Left ventricle myocardium inferior (tissue), 1 donor: ENCODE measurements around the gene BLTP2. TPM values are rescaled to one million over a fixed set of nuclear protein-coding genes. Genes with fewer than 3 reads are reported as not detected.

Experiments used
- DNase-seq: peaks from one replicate; pipeline ENCODE4 v3.0.0-alpha.2; 2020
- H3K27ac ChIP-seq: fragments of 200-600 bp; replicated peaks from 2 replicates; pipeline ENCODE4 v1.8.0; 2021
- H3K27me3 ChIP-seq: fragments of 200-600 bp; 2 replicates; pipeline ENCODE4 v1.8.0; 2021; ENCODE audit warnings: low read depth
- H3K36me3 ChIP-seq: fragments of 200-600 bp; 2 replicates; pipeline ENCODE4 v1.8.0; 2021
- H3K4me1 ChIP-seq: fragments of 200-600 bp; 2 replicates; pipeline ENCODE4 v1.8.0; 2021
- H3K4me3 ChIP-seq: fragments of 200-600 bp; 2 replicates; pipeline ENCODE4 v1.8.0; 2021; ENCODE audit warnings: mild to moderate bottlenecking, moderate library complexity
- H3K9me3 ChIP-seq: fragments of 200-600 bp; replicated peaks from 2 replicates; pipeline ENCODE4 v1.8.0; 2021
- intact Hi-C: fragments of 100-400 bp; cut with micrococcal nuclease; formaldehyde crosslinking; loops from one replicate; pipeline ENCODE4 v1.11.0; 2022
- total RNA-seq: library from RNA; stranded (reverse); fragmentation: NEBNext Ultra II Directional; extraction: Animal tissue kit (Norgen Biotek cat#: 25700); gene quantifications from one replicate; pipeline ENCODE4 v1.2.1, GENCODE V29; 2021
- TF ChIP-seq, protein P1 (sequence below): fragments of 200-600 bp; IDR thresholded peaks from 2 replicates; pipeline ENCODE4 v1.8.0; 2021; ENCODE audit warnings: antibody characterized with exemption, mild to moderate bottlenecking, borderline replicate concordance
- donor health status: DM: no; HTN: yes; CAD: no; lungs with severe emphysema.

Gene BLTP2
- total RNA-seq, 1 donor from 2014 or later: 71.3 TPM

DNA sequence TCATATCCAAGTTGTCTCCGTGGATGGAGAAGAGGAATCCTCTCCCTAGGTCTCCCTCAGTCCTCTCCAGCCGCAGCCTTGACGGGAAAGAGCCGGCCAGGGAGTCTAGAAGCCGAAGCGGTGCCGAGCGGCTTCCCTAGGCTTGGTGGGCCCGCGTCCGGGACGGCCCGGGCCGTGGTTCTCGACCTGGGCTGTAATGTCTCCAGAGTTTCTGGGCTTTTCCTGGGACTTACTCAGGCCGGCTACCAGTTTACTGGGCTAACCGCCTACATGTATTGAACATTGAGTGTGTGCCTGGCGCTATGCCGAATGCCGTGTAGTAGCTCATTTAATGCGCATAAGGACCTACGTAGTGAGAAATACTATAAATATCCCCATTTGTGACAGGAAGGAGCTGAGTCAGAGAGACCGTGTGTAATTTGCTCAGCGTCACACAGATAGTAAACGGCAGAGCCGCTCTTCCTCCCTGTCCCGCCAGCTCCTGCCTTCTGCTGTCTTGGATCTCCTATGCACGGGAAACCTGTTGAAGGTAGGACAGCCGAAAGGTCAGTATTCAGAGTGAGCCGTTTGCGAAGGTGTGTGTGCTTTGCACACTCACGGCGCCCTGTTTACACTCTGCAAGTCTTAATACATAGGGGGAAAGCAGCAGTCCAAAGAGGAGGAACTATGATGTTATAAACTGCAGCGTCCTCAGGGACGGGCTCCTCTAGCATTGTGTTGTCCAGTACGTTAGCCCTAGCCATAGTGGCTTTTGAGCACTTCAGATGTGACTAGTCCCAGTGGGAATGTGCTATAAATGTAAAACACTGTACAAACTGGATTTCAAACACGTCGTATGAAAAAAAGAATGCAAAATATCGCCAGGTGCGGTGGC, 45.4 kb downstream of the BLTP2 start:
- Histone ChIP-seq H3K4me1 (peaks cover 19% of the 10 kb centered on the region), H3K9me3 (no peaks in the 10 kb centered on the region), H3K27ac (peak overlapping the region; percentile 88), H3K27me3 (no peaks in the 10 kb centered on the region), H3K36me3 (no peaks in the 10 kb centered on the region), H3K4me3 (peak overlapping the region; percentile 77)
- DNase-seq: peak; percentile 52
- TF ChIP-seq, protein P1, sequence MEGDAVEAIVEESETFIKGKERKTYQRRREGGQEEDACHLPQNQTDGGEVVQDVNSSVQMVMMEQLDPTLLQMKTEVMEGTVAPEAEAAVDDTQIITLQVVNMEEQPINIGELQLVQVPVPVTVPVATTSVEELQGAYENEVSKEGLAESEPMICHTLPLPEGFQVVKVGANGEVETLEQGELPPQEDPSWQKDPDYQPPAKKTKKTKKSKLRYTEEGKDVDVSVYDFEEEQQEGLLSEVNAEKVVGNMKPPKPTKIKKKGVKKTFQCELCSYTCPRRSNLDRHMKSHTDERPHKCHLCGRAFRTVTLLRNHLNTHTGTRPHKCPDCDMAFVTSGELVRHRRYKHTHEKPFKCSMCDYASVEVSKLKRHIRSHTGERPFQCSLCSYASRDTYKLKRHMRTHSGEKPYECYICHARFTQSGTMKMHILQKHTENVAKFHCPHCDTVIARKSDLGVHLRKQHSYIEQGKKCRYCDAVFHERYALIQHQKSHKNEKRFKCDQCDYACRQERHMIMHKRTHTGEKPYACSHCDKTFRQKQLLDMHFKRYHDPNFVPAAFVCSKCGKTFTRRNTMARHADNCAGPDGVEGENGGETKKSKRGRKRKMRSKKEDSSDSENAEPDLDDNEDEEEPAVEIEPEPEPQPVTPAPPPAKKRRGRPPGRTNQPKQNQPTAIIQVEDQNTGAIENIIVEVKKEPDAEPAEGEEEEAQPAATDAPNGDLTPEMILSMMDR: no peak
- intact Hi-C loops: no loop called here

DNA sequence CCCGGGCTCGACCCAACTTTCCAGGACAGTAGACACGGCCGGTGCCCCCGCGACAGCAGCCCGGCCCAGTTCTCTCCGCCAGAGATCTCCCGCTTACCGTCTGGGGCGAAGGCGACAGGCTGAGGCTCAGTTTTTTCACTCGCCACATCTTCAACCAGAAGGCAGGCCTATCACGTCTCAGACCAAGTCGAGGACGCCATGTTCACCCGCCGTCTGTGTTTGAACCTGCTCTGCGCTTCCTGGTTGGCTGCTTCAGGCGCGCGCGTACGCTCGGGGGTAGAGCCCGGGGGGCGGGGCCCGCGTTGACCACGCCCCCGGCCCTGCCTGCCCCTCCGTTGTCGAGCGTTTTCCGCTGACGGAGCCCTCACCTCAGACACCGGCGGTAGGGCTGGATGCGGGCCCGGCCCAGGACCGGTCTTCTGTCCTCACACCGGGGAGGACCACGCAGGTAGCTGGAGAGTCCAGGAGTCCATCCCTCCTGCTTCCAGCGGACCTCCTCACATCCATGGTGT, 46.1 kb downstream of the BLTP2 start, which contains the start of gene SPAG5:
SPAG5 (minus strand) TSS at position 227 of the 512 bp plus-strand sequence; CDS start at position 148, 79 bp downstream.
- Histone ChIP-seq H3K36me3 (no peaks in the 10 kb centered on the region), H3K4me3 (peak within 1 kb of the TSS; percentile 77), H3K4me1 (peaks cover 19% of the 10 kb centered on the region), H3K27ac (peak within 1 kb of the TSS; percentile 88), H3K27me3 (no peaks in the 10 kb centered on the region), H3K9me3 (no peaks in the 10 kb centered on the region)
- TF ChIP-seq, protein P1: no peak
- DNase-seq: peak; percentile 93
- intact Hi-C loops: no loop called here

DNA sequence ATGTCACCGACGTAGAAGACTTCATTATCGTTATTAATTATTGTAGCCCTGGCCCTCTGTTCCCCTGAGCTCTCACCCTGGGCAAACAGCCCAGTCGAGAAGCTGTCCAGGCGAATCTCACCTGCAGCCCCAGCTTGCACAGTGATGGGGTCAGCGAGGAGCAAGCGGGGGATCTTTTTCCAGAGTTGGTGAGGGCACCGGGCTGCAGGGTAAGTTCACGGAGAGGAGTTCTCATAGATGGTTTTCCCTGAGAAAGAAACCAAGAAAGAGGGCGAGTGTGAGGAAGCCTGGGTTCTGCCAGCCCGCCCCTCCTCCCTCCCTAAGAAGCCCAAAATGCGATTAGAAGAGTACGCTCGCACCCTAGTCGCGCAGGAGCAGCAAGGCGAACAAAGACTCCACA, 46.6 kb downstream of the BLTP2 start:
- H3K27me3 ChIP-seq: no peaks in the 10 kb centered on the region
- peak overlapping the region; percentile 77 for H3K4me3 ChIP-seq
- TF ChIP-seq, protein P1: no peak
- H3K4me1 ChIP-seq: peaks cover 19% of the 10 kb centered on the region
- intact Hi-C loops: no loop called here
- DNase-seq: no peak
- no peaks in the 10 kb centered on the region for H3K36me3 ChIP-seq
- no peaks in the 10 kb centered on the region for H3K9me3 ChIP-seq
- H3K27ac ChIP-seq: peak overlapping the region; percentile 88

DNA sequence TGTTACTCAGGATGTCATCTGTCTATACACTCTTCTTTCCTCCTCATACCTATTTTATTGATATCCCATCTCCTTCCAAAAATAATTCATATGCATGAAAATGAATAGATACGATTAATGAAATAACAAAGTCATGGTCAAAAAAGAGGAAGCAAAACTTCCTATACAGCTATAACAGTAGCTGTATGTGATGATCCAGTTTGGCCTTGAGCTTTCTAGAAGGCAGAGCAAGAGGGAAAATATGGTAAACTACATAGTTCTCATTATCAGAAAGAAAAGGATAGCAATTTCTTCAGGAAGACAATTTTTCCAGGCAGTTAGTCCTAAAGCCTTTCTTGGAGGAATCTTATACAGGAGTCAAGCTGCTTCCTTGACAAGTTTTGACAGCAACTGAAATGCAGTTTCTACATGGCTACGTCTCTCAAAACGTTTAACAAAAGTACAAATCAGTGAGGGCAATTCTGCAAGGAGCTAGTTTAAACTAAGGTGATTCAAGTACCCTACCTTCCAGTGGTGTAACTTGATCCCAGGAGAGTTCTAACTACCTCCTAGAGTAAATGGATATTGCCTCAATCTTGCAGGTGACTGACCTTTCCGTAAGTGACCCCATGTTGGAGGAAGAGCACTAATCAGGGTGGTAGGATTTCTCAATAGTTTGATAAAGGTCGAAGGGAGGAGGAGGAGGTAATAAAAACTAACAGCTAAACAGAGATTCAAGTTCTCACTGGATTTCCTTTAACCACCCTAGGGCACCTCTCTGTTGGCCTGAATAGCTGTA, 47.2 kb downstream of the BLTP2 start:
- peak overlapping the region; percentile 77 for H3K4me3 ChIP-seq
- no peaks in the 10 kb centered on the region for H3K9me3 ChIP-seq
- H3K4me1 ChIP-seq: peaks cover 19% of the 10 kb centered on the region
- TF ChIP-seq, protein P1: no peak
- no peaks in the 10 kb centered on the region for H3K36me3 ChIP-seq
- DNase-seq: no peak
- H3K27ac ChIP-seq: no peak overlapping the region
- no peaks in the 10 kb centered on the region for H3K27me3 ChIP-seq
- intact Hi-C loops: no loop called here

Other genes with a start within 250 kb of the BLTP2 start
- gene SLC46A1, start 238.9 kb downstream of the BLTP2 start, total RNA-seq: 6.0 TPM
- gene SLC13A2, start 171.5 kb downstream of the BLTP2 start, total RNA-seq: not detected
- not detected for gene FOXN1, start 138.8 kb downstream of the BLTP2 start, total RNA-seq
- gene UNC119, start 92.5 kb downstream of the BLTP2 start, total RNA-seq: 22.5 TPM
- gene PIGS, start 73.6 kb downstream of the BLTP2 start, total RNA-seq: 38.2 TPM
- 329 TPM for gene ALDOC, start 68.3 kb downstream of the BLTP2 start, total RNA-seq
- gene SPAG5, start 46.1 kb downstream of the BLTP2 start, total RNA-seq: 1.0 TPM
- 6.7 TPM for gene RSKR, start 31.0 kb downstream of the BLTP2 start, total RNA-seq
- gene SDF2, start 16.7 kb upstream of the BLTP2 start, total RNA-seq: 34.0 TPM
- gene SUPT6H, start 17.0 kb upstream of the BLTP2 start, total RNA-seq: 44.8 TPM
- gene PROCA1, start 66.7 kb upstream of the BLTP2 start, total RNA-seq: 1.3 TPM
- gene RAB34, start 72.7 kb upstream of the BLTP2 start, total RNA-seq: 13.1 TPM
- 840 TPM for gene RPL23A, start 74.8 kb upstream of the BLTP2 start, total RNA-seq
- 3.1 TPM for gene TLCD1, start 81.1 kb upstream of the BLTP2 start, total RNA-seq
- 1.4 TPM for gene NEK8, start 83.6 kb upstream of the BLTP2 start, total RNA-seq
- gene TRAF4, start 98.9 kb upstream of the BLTP2 start, total RNA-seq: 3.5 TPM
- 17.5 TPM for gene FAM222B, start 197.6 kb upstream of the BLTP2 start, total RNA-seq
- 35.4 TPM for gene ERAL1, start 209.9 kb upstream of the BLTP2 start, total RNA-seq